A549 (cell line): ENCODE results near the gene WHRN. TPM values are rescaled to one million over a fixed set of nuclear protein-coding genes. Genes with fewer than 3 reads are reported as not detected.

ENCODE experiments used
- ATAC-seq, 2 experiments: fragments of 200-7000 bp in 1 of 2; fragments of >200 bp in 1 of 2; cut with Nextera tagmentation in 1 of 2; cut with Tn5 transposase in 1 of 2; 3 replicates each; pipeline versions ENCODE4 v1.8.0 to v1.9.1; 2018 to 2020; ENCODE audit warnings: mild to moderate bottlenecking in 1 of 2, moderate library complexity in 1 of 2
- CTCF ChIA-PET: fragments of 300-600 bp; sonication (Branson Sonifier 250); formaldehyde crosslinking; extraction: SDS; loops from one replicate; lab custom pipeline; 2021; ENCODE audit warnings: antibody characterized with exemption, inconsistent platforms; lab: Yijun Ruan, JAX
- POLR2A ChIA-PET: fragments of 350-600 bp; formaldehyde crosslinking; extraction: SDS; loops from one replicate; lab custom pipeline; 2021; ENCODE audit warnings: antibody characterized with exemption, inconsistent platforms; lab: Yijun Ruan, JAX
- DNase-seq, 2 experiments: peaks; one replicate each; pipeline versions ENCODE4 v3.0.0 to v3.0.0-alpha.2; 2011 to 2016; ENCODE audit warnings: low read depth in 1 of 2, low spot score in 1 of 2
- FAIRE-seq: peaks from 2 replicates; lab custom pipeline; 2011; peaks lifted over from hg19 to GRCh38; lab: Jason Lieb, UNC
- H3K27ac ChIP-seq, 2 experiments: fragments of >200 bp; sonication (Bioruptor Twin); formaldehyde crosslinking; 3 replicates each; pipeline ENCODE4 v1.5.1; 2016 to 2017
- H3K4me1 ChIP-seq: fragments of >200 bp; sonication (Bioruptor Twin); formaldehyde crosslinking; 3 replicates; pipeline ENCODE4 v1.6.1; 2016
- H3K4me2 ChIP-seq: fragments of >200 bp; sonication (Bioruptor Twin); formaldehyde crosslinking; 3 replicates; pipeline ENCODE4 v1.6.1; 2016
- H3K4me3 ChIP-seq: fragments of >200 bp; sonication (Bioruptor Twin); formaldehyde crosslinking; 3 replicates; pipeline ENCODE4 v1.5.1; 2016
- H3K9me3 ChIP-seq: fragments of >200 bp; sonication (Bioruptor Twin); formaldehyde crosslinking; 3 replicates; pipeline ENCODE4 v1.6.1; 2016
- ATOH8 ChIP-seq: fragments of 250-450 bp; sonication (Bioruptor Pico); IDR thresholded peaks from 2 replicates; pipeline ENCODE4 v1.5.0; 2020; ENCODE audit warnings: low read depth, mild to moderate bottlenecking, moderate library complexity
- BHLHE40 ChIP-seq: IDR thresholded peaks from 2 replicates; pipeline ENCODE4 v1.6.1; 2012; ENCODE audit warnings: low read depth, low read length, inconsistent platforms
- CTCF ChIP-seq: fragments of >200 bp; sonication (Bioruptor Twin); formaldehyde crosslinking; IDR thresholded peaks from 3 replicates; pipeline ENCODE4 v1.5.1; 2016
- HOXB13 ChIP-seq: fragments of 250-450 bp; sonication (Bioruptor Pico); IDR thresholded peaks from 2 replicates; pipeline ENCODE4 v1.5.0; 2020; ENCODE audit warnings: low read depth, mild to moderate bottlenecking, moderate library complexity
- HOXB5 ChIP-seq: fragments of 250-450 bp; sonication (Bioruptor Pico); IDR thresholded peaks from 2 replicates; pipeline ENCODE4 v1.5.0; 2020; ENCODE audit warnings: mild to moderate bottlenecking, moderate library complexity
- JUN ChIP-seq, 2 experiments: fragments of >200 bp; sonication (Bioruptor Twin); formaldehyde crosslinking; IDR thresholded peaks; 2 replicates in 1 of 2; 3 replicates in 1 of 2; pipeline ENCODE4 v1.6.1; 2016 to 2017
- KDM1A ChIP-seq: fragments of 200-600 bp; sonication (generic); IDR thresholded peaks from 2 replicates; pipeline ENCODE4 v1.6.1; 2016; ENCODE audit warnings: low read depth, mild to moderate bottlenecking
- MAZ ChIP-seq: fragments of 150-350 bp; IDR thresholded peaks from 2 replicates; pipeline ENCODE4 v1.6.1; 2014; ENCODE audit warnings: antibody characterized with exemption, low read depth, low read length, borderline replicate concordance
- NFE2L2 ChIP-seq: fragments of 150-350 bp; conservative IDR thresholded peaks from 2 replicates; pipeline ENCODE4 v1.6.1; 2014; ENCODE audit warnings: low read length
- NPAS2 ChIP-seq: fragments of 250-450 bp; sonication (Bioruptor Pico); IDR thresholded peaks from 2 replicates; pipeline ENCODE4 v1.8.0; 2022; ENCODE audit warnings: mild to moderate bottlenecking, moderate library complexity, borderline replicate concordance
- POLR2A ChIP-seq: IDR thresholded peaks from 2 replicates; pipeline ENCODE4 v1.6.1; 2012; ENCODE audit warnings: mild to moderate bottlenecking, low read length
- REST ChIP-seq: fragments of 200-600 bp; sonication (generic); IDR thresholded peaks from 2 replicates; pipeline ENCODE4 v1.6.1; 2016; ENCODE audit warnings: antibody characterized with exemption, mild to moderate bottlenecking, moderate library complexity
- RFX5 ChIP-seq: fragments of 450-650 bp; IDR thresholded peaks from 2 replicates; pipeline ENCODE4 v1.7.1; 2014; ENCODE audit warnings: antibody characterized with exemption, mild to moderate bottlenecking, moderate library complexity
- ZNF302 ChIP-seq: fragments of 250-450 bp; sonication (Bioruptor Pico); IDR thresholded peaks from 2 replicates; pipeline ENCODE4 v1.9.0; 2021; ENCODE audit warnings: inconsistent platforms, mild to moderate bottlenecking, moderate library complexity
- WGBS: methylation state at CpG from one replicate; pipeline ENCODE4 v1.1.6; 2017; ENCODE audit errors: missing lambda C conversion rate; 5-methylcytosine and 5-hydroxymethylcytosine counted together
- polyA plus RNA-seq, 4 experiments: library from polyadenylated mRNA; depleted of rRNA in 3 of 4; stranded (reverse); fragments of >200 nt; fragmentation: RNase III in 1 of 4; extraction: RNeasy Plus Mini Kit Qiagen cat#74134 plus additional on column Dnase treatment in 1 of 4; gene quantifications; 2 replicates in 3 of 4; 3 replicates in 1 of 4; pipeline ENCODE4 v1.2.3, GENCODE V29; 2011 to 2017
- TF ChIP-seq, protein P1 (sequence below): fragments of 450-650 bp; IDR thresholded peaks from 2 replicates; pipeline ENCODE4 v1.6.1; 2014; ENCODE audit warnings: antibody characterized with exemption
- TF ChIP-seq, protein P2 (sequence below): fragments of >200 bp; sonication (Bioruptor Twin); formaldehyde crosslinking; IDR thresholded peaks from 3 replicates; pipeline ENCODE4 v1.6.1; 2016
- TF ChIP-seq, protein P3 (sequence below): IDR thresholded peaks from 2 replicates; pipeline ENCODE4 v1.6.1; 2012; ENCODE audit warnings: low read depth, borderline replicate concordance

WHRN gene
- polyA plus RNA-seq, 2 of the 4 experiments (the other 2 are of a cell fraction) = 1.2 to 3.2 TPM

DNA sequence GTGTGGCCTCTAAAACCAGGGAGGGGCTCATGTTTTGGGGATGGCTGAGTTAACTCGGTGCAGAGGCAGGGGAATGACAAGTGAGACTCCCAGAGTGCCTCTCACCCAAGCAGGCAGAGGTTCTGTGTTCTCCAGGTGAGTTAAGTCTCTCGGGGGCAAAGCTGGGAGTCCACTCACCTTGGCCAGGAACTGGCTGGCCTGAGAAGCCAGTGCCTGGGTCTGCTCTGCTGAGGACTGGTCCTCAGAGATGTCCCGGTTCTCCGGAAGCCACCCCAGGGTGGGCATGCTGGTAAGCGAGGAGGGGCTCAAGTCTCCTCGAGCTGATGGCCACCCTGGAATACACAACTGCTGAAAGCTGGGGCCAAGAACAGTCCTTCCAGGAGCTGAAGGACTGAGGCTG lies 137.9 kb downstream of the WHRN start:
- POLR2A ChIA-PET = no interaction called here
- H3K4me2 ChIP-seq = no peak overlapping the region
- no peak for ATAC-seq
- TF ChIP-seq HOXB5 = no peak
- no peak for TF ChIP-seq ATOH8 (CRISPR knock-in tag)
- TF ChIP-seq JUN (IDR thresholded peaks at IDR 0.05) = no peak
- TF ChIP-seq KDM1A = no peak
- TF ChIP-seq, protein P1, sequence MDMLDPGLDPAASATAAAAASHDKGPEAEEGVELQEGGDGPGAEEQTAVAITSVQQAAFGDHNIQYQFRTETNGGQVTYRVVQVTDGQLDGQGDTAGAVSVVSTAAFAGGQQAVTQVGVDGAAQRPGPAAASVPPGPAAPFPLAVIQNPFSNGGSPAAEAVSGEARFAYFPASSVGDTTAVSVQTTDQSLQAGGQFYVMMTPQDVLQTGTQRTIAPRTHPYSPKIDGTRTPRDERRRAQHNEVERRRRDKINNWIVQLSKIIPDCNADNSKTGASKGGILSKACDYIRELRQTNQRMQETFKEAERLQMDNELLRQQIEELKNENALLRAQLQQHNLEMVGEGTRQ = no peak
- no peak for TF ChIP-seq NFE2L2
- no peak for TF ChIP-seq POLR2A
- no peak for TF ChIP-seq CTCF
- no peak for TF ChIP-seq REST
- TF ChIP-seq RFX5 = no peak
- TF ChIP-seq, protein P2, sequence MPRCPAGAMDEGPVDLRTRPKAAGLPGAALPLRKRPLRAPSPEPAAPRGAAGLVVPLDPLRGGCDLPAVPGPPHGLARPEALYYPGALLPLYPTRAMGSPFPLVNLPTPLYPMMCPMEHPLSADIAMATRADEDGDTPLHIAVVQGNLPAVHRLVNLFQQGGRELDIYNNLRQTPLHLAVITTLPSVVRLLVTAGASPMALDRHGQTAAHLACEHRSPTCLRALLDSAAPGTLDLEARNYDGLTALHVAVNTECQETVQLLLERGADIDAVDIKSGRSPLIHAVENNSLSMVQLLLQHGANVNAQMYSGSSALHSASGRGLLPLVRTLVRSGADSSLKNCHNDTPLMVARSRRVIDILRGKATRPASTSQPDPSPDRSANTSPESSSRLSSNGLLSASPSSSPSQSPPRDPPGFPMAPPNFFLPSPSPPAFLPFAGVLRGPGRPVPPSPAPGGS = no peak
- TF ChIP-seq MAZ = no peak
- TF ChIP-seq, protein P3, sequence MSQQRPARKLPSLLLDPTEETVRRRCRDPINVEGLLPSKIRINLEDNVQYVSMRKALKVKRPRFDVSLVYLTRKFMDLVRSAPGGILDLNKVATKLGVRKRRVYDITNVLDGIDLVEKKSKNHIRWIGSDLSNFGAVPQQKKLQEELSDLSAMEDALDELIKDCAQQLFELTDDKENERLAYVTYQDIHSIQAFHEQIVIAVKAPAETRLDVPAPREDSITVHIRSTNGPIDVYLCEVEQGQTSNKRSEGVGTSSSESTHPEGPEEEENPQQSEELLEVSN = no peak
- no peak for TF ChIP-seq NPAS2 (CRISPR knock-in tag)
- no peak for TF ChIP-seq BHLHE40
- TF ChIP-seq ZNF302 (CRISPR knock-in tag) = no peak
- no peak for TF ChIP-seq HOXB13
- FAIRE-seq = no peak
- 89% methylated on average over 6 of the region's 6 CpGs for WGBS
- H3K27ac ChIP-seq = peak overlapping the region in 1 of 2 experiments; percentile 50; a peak in 2 of 6 replicates
- CTCF ChIA-PET = interaction anchor here (1.0 to 1.8 kb wide), 8 partner anchors 10 to 68 kb away, joined by 3 to 6 read pairs (median 4); no protein-coding TSS in a partner anchor
- peaks cover 21% of the 10 kb centered on the region for H3K4me1 ChIP-seq
- H3K4me3 ChIP-seq = no peak overlapping the region
- DNase-seq = no peak
- H3K9me3 ChIP-seq = no peaks in the 10 kb centered on the region
